GM21526 (cell line): ENCODE data around the gene MPRIP.

Source experiments
- ATAC-seq: cut with Tn5 transposase; IDR thresholded peaks from one replicate; pipeline ENCODE4 v1.9.1; 2021; ENCODE audit warnings: moderate library complexity; ENCODE audit not compliant: unreplicated experiment, low FRiP score

Gene MPRIP

GRCh38 chr17:17141279-17141678, 99.0 kb downstream of the MPRIP start:
- ATAC-seq, result no peak

GRCh38 chr17:17141860-17142552, 99.7 kb downstream of the MPRIP start:
- ATAC-seq, result no peak

- no peak for ATAC-seq
These were observed 100.3 kb downstream of the MPRIP start for GRCh38 chr17:17142556-17142955.

GRCh38 chr17:17143501-17143900, 101.2 kb downstream of the MPRIP start:
- no peak for ATAC-seq

- ATAC-seq, result no peak
These were observed 101.8 kb downstream of the MPRIP start for GRCh38 chr17:17144061-17144460.

GRCh38 chr17:17144916-17145665, 102.8 kb downstream of the MPRIP start:
- no peak for ATAC-seq

- no peak for ATAC-seq
These were observed 104.6 kb downstream of the MPRIP start for GRCh38 chr17:17146786-17147406.

- no peak for ATAC-seq
These were observed 105.6 kb downstream of the MPRIP start for GRCh38 chr17:17147821-17148220.

- ATAC-seq, result no peak
These were observed 107.5 kb downstream of the MPRIP start for GRCh38 chr17:17149520-17150447.

- no peak for ATAC-seq
These were observed 108.2 kb downstream of the MPRIP start for GRCh38 chr17:17150448-17150800.

- ATAC-seq, result no peak
These were observed 108.8 kb downstream of the MPRIP start for GRCh38 chr17:17151055-17151454.

- ATAC-seq, result no peak
These were observed 109.3 kb downstream of the MPRIP start for GRCh38 chr17:17151541-17151940.

- ATAC-seq, result no peak
These were observed 109.7 kb downstream of the MPRIP start for GRCh38 chr17:17151962-17152361.

- no peak for ATAC-seq
These were observed 110.1 kb downstream of the MPRIP start for GRCh38 chr17:17152385-17152784.

- ATAC-seq, result no peak
These were observed 110.8 kb downstream of the MPRIP start for GRCh38 chr17:17153071-17153470.

GRCh38 chr17:17153709-17154108, 111.5 kb downstream of the MPRIP start:
- no peak for ATAC-seq

- ATAC-seq, result no peak
These were observed 112.3 kb downstream of the MPRIP start for GRCh38 chr17:17154556-17154955.

GRCh38 chr17:17154981-17155380, 112.7 kb downstream of the MPRIP start:
- ATAC-seq, result no peak

- ATAC-seq, result no peak
These were observed 113.3 kb downstream of the MPRIP start for GRCh38 chr17:17155568-17155967.

GRCh38 chr17:17156107-17156506, 113.8 kb downstream of the MPRIP start:
- no peak for ATAC-seq

GRCh38 chr17:17156511-17156910, 114.3 kb downstream of the MPRIP start:
- ATAC-seq, result no peak
